H9 (cell line): ENCODE data around the gene RAB40C. TPM values are rescaled to one million over a fixed set of nuclear protein-coding genes. Genes with fewer than 3 reads are reported as not detected.
A peak's percentile ranks its signal among the peaks of the same experiment; 100 is the strongest.

Source experiments
- DNase-seq: peaks from one replicate; pipeline ENCODE4 v3.0.0-alpha.2; 2017
- H2AFZ ChIP-seq: one replicate; pipeline ENCODE4 v1.6.1; 2013; ENCODE audit warnings: mild to moderate bottlenecking, low read length, control low read depth, moderate library complexity
- H2AK5ac ChIP-seq: 2 replicates; pipeline ENCODE4 v1.6.1; 2013; ENCODE audit warnings: low read length, control low read depth, mixed read lengths; ENCODE audit not compliant: insufficient read length
- H2BK120ac ChIP-seq: one replicate; pipeline ENCODE4 v1.6.1; 2013; ENCODE audit warnings: low read depth, mild to moderate bottlenecking, low read length, control low read depth, inconsistent platforms; ENCODE audit not compliant: poor library complexity, severe bottlenecking
- H2BK12ac ChIP-seq: 2 replicates; pipeline ENCODE4 v1.6.1; 2013; ENCODE audit warnings: low read length, control low read depth, mixed read lengths, low read depth; ENCODE audit not compliant: insufficient read length
- H2BK15ac ChIP-seq: 2 replicates; pipeline ENCODE4 v1.6.1; 2013; ENCODE audit warnings: low read depth, low read length, control low read depth
- H2BK20ac ChIP-seq: one replicate; pipeline ENCODE4 v1.6.1; 2013; ENCODE audit warnings: low read depth, mild to moderate bottlenecking, low read length, control low read depth, inconsistent platforms; ENCODE audit not compliant: poor library complexity, severe bottlenecking
- H2BK5ac ChIP-seq: 2 replicates; pipeline ENCODE4 v1.6.1; 2013; ENCODE audit warnings: low read length, control low read depth, mixed read lengths; ENCODE audit not compliant: insufficient read length
- H3K14ac ChIP-seq: 2 replicates; pipeline ENCODE4 v1.6.1; 2013; ENCODE audit warnings: low read length, control low read depth; ENCODE audit not compliant: insufficient read depth
- H3K18ac ChIP-seq: 2 replicates; pipeline ENCODE4 v1.6.1; 2013; ENCODE audit warnings: low read depth, mild to moderate bottlenecking, mixed read lengths, low read length, control low read depth; ENCODE audit not compliant: insufficient read length
- H3K23ac ChIP-seq: 2 replicates; pipeline ENCODE4 v1.6.1; 2013; ENCODE audit warnings: low read length, control low read depth, mixed read lengths, low read depth; ENCODE audit not compliant: insufficient read length
- H3K23me2 ChIP-seq: 2 replicates; pipeline ENCODE4 v1.6.1; 2013; ENCODE audit warnings: low read depth, mild to moderate bottlenecking, mixed read lengths, low read length, control low read depth; ENCODE audit not compliant: insufficient read length, poor library complexity, severe bottlenecking
- H3K27ac ChIP-seq: 2 replicates; pipeline ENCODE4 v1.5.1; 2013; ENCODE audit warnings: low read length, control low read depth, mixed read lengths, low read depth; ENCODE audit not compliant: insufficient read length
- H3K27me3 ChIP-seq: 2 replicates; pipeline ENCODE4 v1.6.1; 2013; ENCODE audit warnings: low read length, control low read depth, inconsistent platforms; ENCODE audit not compliant: insufficient read depth
- H3K4ac ChIP-seq: 2 replicates; pipeline ENCODE4 v1.6.1; 2013; ENCODE audit warnings: low read depth, mild to moderate bottlenecking, control low read depth, inconsistent platforms, low read length, moderate library complexity
- H3K4me1 ChIP-seq: 2 replicates; pipeline ENCODE4 v1.6.1; 2013; ENCODE audit warnings: low read length, control low read depth, inconsistent platforms; ENCODE audit not compliant: insufficient read depth
- H3K4me2 ChIP-seq: 2 replicates; pipeline ENCODE4 v1.6.1; 2013; ENCODE audit warnings: low read length, control low read depth, mixed read lengths; ENCODE audit not compliant: insufficient read length, insufficient read depth
- H3K56ac ChIP-seq: 2 replicates; pipeline ENCODE4 v1.6.1; 2013; ENCODE audit warnings: low read depth, mild to moderate bottlenecking, mixed read lengths, low read length, control low read depth; ENCODE audit not compliant: insufficient read length
- H3K79me1 ChIP-seq: 2 replicates; pipeline ENCODE4 v1.6.1; 2013; ENCODE audit warnings: low read depth, mild to moderate bottlenecking, moderate library complexity, low read length, control low read depth, inconsistent platforms; ENCODE audit not compliant: insufficient read depth, poor library complexity, severe bottlenecking
- H3K79me2 ChIP-seq: 2 replicates; pipeline ENCODE4 v1.6.1; 2013; ENCODE audit warnings: low read length, control low read depth, inconsistent platforms; ENCODE audit not compliant: insufficient read depth
- H3K9ac ChIP-seq: 2 replicates; pipeline ENCODE4 v1.6.1; 2013; ENCODE audit warnings: low read length, control low read depth, mixed read lengths; ENCODE audit not compliant: insufficient read length; ENCODE audit errors: extremely low read depth
- H3K9me3 ChIP-seq: one replicate; pipeline ENCODE4 v1.6.1; 2013; ENCODE audit warnings: low read depth, low read length, inconsistent platforms; ENCODE audit not compliant: control insufficient read depth
- H3T11ph ChIP-seq: one replicate; pipeline ENCODE4 v1.6.1; 2013; ENCODE audit warnings: mild to moderate bottlenecking, low read length, control low read depth, inconsistent platforms
- H4K20me1 ChIP-seq: one replicate; pipeline ENCODE4 v1.6.1; 2013; ENCODE audit not compliant: control insufficient read depth, insufficient read length, insufficient read depth
- H4K5ac ChIP-seq: 2 replicates; pipeline ENCODE4 v1.6.1; 2013; ENCODE audit warnings: low read depth, mild to moderate bottlenecking, mixed read lengths, low read length, control low read depth; ENCODE audit not compliant: insufficient read length
- H4K8ac ChIP-seq: replicated peaks from 2 replicates; pipeline ENCODE4 v1.6.1; 2013; ENCODE audit warnings: low read length, control low read depth, mixed read lengths, low read depth; ENCODE audit not compliant: insufficient read length
- H4K91ac ChIP-seq: 2 replicates; pipeline ENCODE4 v1.6.1; 2013; ENCODE audit warnings: low read depth, mild to moderate bottlenecking, moderate library complexity, mixed read lengths, low read length, control low read depth; ENCODE audit not compliant: insufficient read length
- H3K27ac Mint-ChIP-seq, 3 experiments: 2 replicates in 2 of 3; 3 replicates in 1 of 3; pipeline ENCODE4 v1.8.0; 2020 to 2021; ENCODE audit warnings: mixed read lengths in 3 of 3, mild to moderate bottlenecking in 1 of 3, moderate library complexity in 1 of 3
- H3K27me3 Mint-ChIP-seq: 2 replicates; pipeline ENCODE4 v1.8.0; 2021; ENCODE audit warnings: low read depth, mild to moderate bottlenecking, moderate library complexity, mixed read lengths
- H3K36me3 Mint-ChIP-seq, 3 experiments: 2 replicates in 2 of 3; 3 replicates in 1 of 3; pipeline ENCODE4 v1.8.0; 2020 to 2021; ENCODE audit warnings: low read depth in 3 of 3, mixed read lengths in 3 of 3; ENCODE audit not compliant: insufficient read depth in 1 of 3
- H3K4me1 Mint-ChIP-seq, 2 experiments: 2 replicates each; pipeline ENCODE4 v1.8.0; 2020; ENCODE audit warnings: mixed read lengths in 2 of 2
- H3K4me3 Mint-ChIP-seq, 2 experiments: 2 replicates in 1 of 2; 3 replicates in 1 of 2; pipeline ENCODE4 v1.8.0; 2020 to 2021; ENCODE audit warnings: mild to moderate bottlenecking in 2 of 2, mixed read lengths in 2 of 2, moderate library complexity in 1 of 2
- H3K9me3 Mint-ChIP-seq, 2 experiments: 2 replicates in 1 of 2; 3 replicates in 1 of 2; pipeline ENCODE4 v1.8.0; 2020; ENCODE audit warnings: mild to moderate bottlenecking in 2 of 2, mixed read lengths in 2 of 2, moderate library complexity in 1 of 2
- CTCF ChIP-seq: fragments of 200-600 bp; sonication (generic); conservative IDR thresholded peaks from 3 replicates; pipeline ENCODE4 v1.8.0; 2021; ENCODE audit warnings: antibody characterized with exemption, mild to moderate bottlenecking
- WGBS: extraction: QIAGEN DNeasy Blood & Tissue Kit; methylation state at CpG from one replicate; pipeline ENCODE4 v1.1.7; 2013; ENCODE audit warnings: missing lambda C conversion rate, low lambda C conversion rate, mixed read lengths; ENCODE audit not compliant: insufficient read length; ENCODE audit errors: extremely low coverage; 5-methylcytosine and 5-hydroxymethylcytosine counted together
- total RNA-seq: library from RNA; stranded (reverse); gene quantifications from 2 replicates; pipeline ENCODE4 v1.2.1, GENCODE V29; 2021

Gene RAB40C
- total RNA-seq, 1 experiment from 2014 or later = 19.1 TPM

DNA sequence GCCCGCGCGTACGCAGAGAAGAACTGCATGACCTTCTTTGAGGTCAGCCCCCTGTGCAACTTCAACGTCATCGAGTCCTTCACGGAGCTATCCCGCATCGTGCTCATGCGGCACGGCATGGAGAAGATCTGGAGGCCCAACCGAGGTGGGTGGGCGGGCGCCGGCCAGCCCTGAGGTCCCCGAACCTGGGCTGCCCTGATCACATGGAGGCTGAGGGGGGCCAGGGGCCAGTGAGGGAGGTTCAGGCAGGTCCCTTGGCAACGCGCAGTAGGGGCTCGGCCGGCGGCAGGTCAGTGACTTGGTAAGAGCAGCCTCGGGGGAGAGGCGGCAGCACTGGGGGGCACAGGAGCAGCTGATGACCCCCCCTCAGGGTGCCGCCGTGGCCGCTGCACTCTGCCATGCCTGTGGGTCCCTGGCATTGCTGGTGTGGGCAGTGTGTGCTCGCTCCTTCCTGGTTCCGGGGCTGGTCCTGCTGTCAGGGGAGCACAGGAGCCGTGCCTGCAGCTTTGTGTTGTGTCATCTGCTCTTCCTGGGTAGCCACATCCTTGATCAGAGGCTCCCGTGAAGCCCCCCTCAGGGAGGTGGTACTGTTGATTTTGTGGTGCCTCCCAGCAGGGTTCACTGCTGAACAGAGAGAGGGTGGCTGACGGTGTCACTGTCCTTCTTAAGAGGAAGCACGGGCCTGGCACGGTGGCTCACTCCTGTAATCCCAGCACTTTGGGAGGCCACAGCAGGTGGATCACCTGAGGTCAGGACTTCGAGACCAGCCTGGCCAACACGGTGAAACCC lies 36.3 kb downstream of the RAB40C start:
- Histone ChIP-seq H2BK5ac (no peak overlapping the region), H3K79me1 (no peaks in the 10 kb centered on the region), H3K4ac (no peak overlapping the region), H2BK15ac (no peak overlapping the region), H3K9me3 (no peaks in the 10 kb centered on the region), H3K4me2 (no peak overlapping the region), H3K4me1 (no peaks in the 10 kb centered on the region; the same call in 1 of the 2 replicates), H3K18ac (no peak overlapping the region), H3K56ac (no peak overlapping the region), H3K23me2 (peaks cover 7% of the 10 kb centered on the region), H4K8ac (no peak overlapping the region), H2BK120ac (no peak overlapping the region), H3T11ph (no peak overlapping the region), H2BK12ac (no peak overlapping the region), H4K5ac (no peak overlapping the region), H3K27me3 (no peaks in the 10 kb centered on the region), H3K27ac (no peak overlapping the region), H3K79me2 (no peaks in the 10 kb centered on the region), H4K91ac (no peak overlapping the region), H3K14ac (no peak overlapping the region; the same call in 1 of the 2 replicates), H3K9ac (no peak overlapping the region), H2AK5ac (no peak overlapping the region), H2AFZ (no peak overlapping the region), H3K23ac (no peak overlapping the region), H4K20me1 (no peaks in the 10 kb centered on the region), H2BK20ac (no peak overlapping the region)
- H3K9me3 Mint-ChIP-seq = no peaks in the 10 kb centered on the region
- peaks cover 0 to 10% (median 0%) of the 10 kb centered on the region in 3 experiments; a peak in 3 of 7 replicates for H3K36me3 Mint-ChIP-seq
- no peak overlapping the region for H3K4me3 Mint-ChIP-seq
- peak overlapping the region in 2 of 3 experiments; percentile 49 to 65; a peak in 2 of 7 replicates for H3K27ac Mint-ChIP-seq
- H3K4me1 Mint-ChIP-seq = peaks cover 21 to 50% of the 10 kb centered on the region in 2 experiments
- no CpG with 5 or more reads among the region's 35 CpGs for WGBS
- TF ChIP-seq CTCF = no peak
- no peak for DNase-seq
- no peaks in the 10 kb centered on the region for H3K27me3 Mint-ChIP-seq
